ENCODE results near the gene SNRNP25.

The SNRNP25 gene

GRCh38 chr16:84718-85406 is 31.2 kb downstream of the SNRNP25 start:
- peak; percentile 66 for DNase-seq (ENCODE audit: low spot score)
- no peak for TF ChIP-seq CTCF (conservative IDR thresholded peaks at IDR 0.05; ENCODE audit: low read depth)
- peak overlapping the region; percentile 89 for H3K27ac ChIP-seq
- ChIA-PET POLR2A (ENCODE audit: low non-redundant PET) (interaction anchor here (0.7 kb wide), 1 partner anchor 14 kb away, joined by 3 read pairs; no protein-coding TSS in a partner anchor), CTCF (interaction anchor here (0.7 to 2.6 kb wide), 2 partner anchors 12 to 19 kb away, joined by 3 to 21 read pairs; no protein-coding TSS in a partner anchor)

- no peak for DNase-seq (ENCODE audit: low spot score)
- TF ChIP-seq CTCF (conservative IDR thresholded peaks at IDR 0.05; ENCODE audit: low read depth), result no peak
- POLR2A ChIA-PET (ENCODE audit: low non-redundant PET), result no interaction called here
- peak overlapping the region; percentile 89 for H3K27ac ChIP-seq
- CTCF ChIA-PET, result interaction anchor here (0.7 to 2.6 kb wide), 2 partner anchors 11 to 20 kb away, joined by 3 to 21 read pairs; no protein-coding TSS in a partner anchor
These were observed 31.8 kb downstream of the SNRNP25 start for GRCh38 chr16:85407-85782.

GRCh38 chr16:85865-86264 is 32.2 kb downstream of the SNRNP25 start:
- no peak for DNase-seq (ENCODE audit: low spot score)
- TF ChIP-seq CTCF (conservative IDR thresholded peaks at IDR 0.05; ENCODE audit: low read depth), result no peak
- ChIA-PET POLR2A (ENCODE audit: low non-redundant PET) (no interaction called here), CTCF (interaction anchor here (2.6 kb wide), 1 partner anchor 11 kb away, joined by 21 read pairs; no protein-coding TSS in a partner anchor)
- peak overlapping the region; percentile 89 for H3K27ac ChIP-seq

GRCh38 chr16:86483-86952 is 32.9 kb downstream of the SNRNP25 start:
- ChIA-PET POLR2A (ENCODE audit: low non-redundant PET) (interaction anchor here (0.5 kb wide), 1 partner anchor 10 kb away, joined by 3 read pairs; no protein-coding TSS in a partner anchor), CTCF (interaction anchor here (0.8 to 1.0 kb wide), 2 partner anchors 10 kb away, joined by 3 to 6 read pairs; no protein-coding TSS in a partner anchor)
- DNase-seq (ENCODE audit: low spot score), result no peak
- H3K27ac ChIP-seq, result peak overlapping the region; percentile 89
- no peak for TF ChIP-seq CTCF (conservative IDR thresholded peaks at IDR 0.05; ENCODE audit: low read depth)

- CTCF ChIA-PET, result interaction anchor here (0.7 to 0.9 kb wide), 2 partner anchors 23 to 1577 kb away, joined by 3 to 5 read pairs; no protein-coding TSS in a partner anchor
- no peak for DNase-seq (ENCODE audit: low spot score)
- TF ChIP-seq CTCF (conservative IDR thresholded peaks at IDR 0.05; ENCODE audit: low read depth), result no peak
- H3K27ac ChIP-seq, result no peak overlapping the region
- POLR2A ChIA-PET (ENCODE audit: low non-redundant PET), result interaction anchor here (0.5 kb wide), 1 partner anchor 22 kb away, joined by 3 read pairs; no protein-coding TSS in a partner anchor
These were observed 35.0 kb downstream of the SNRNP25 start for GRCh38 chr16:88613-89012.

GRCh38 chr16:89391-90302 is 36.0 kb downstream of the SNRNP25 start:
- no peak for DNase-seq (ENCODE audit: low spot score)
- no peak for TF ChIP-seq CTCF (conservative IDR thresholded peaks at IDR 0.05; ENCODE audit: low read depth)
- peak overlapping the region; percentile 41 for H3K27ac ChIP-seq
- POLR2A ChIA-PET (ENCODE audit: low non-redundant PET), result interaction anchor here (0.5 kb wide), 1 partner anchor 23 kb away, joined by 3 read pairs; no protein-coding TSS in a partner anchor
- CTCF ChIA-PET, result interaction anchor here (1.5 kb wide), 1 partner anchor 24 kb away, joined by 5 read pairs; no protein-coding TSS in a partner anchor
